Loucy (cell line): Measurements from ENCODE around the gene AHI1.

Experiments
- H2AFZ ChIP-seq: fragments of 200-600 bp; sonication (generic); 2 replicates; pipeline ENCODE4 v1.6.0; 2016; ENCODE audit warnings: antibody characterized with exemption, mild to moderate bottlenecking, low read length, moderate library complexity
- H3F3A ChIP-seq: fragments of 200-600 bp; 2 replicates; pipeline ENCODE4 v1.6.0; 2016; ENCODE audit warnings: antibody characterized with exemption, low read depth, mild to moderate bottlenecking
- H3K27me3 ChIP-seq: fragments of 200-600 bp; sonication (generic); 2 replicates; pipeline ENCODE4 v1.6.1; 2014; ENCODE audit warnings: low read length, mild to moderate bottlenecking; ENCODE audit not compliant: insufficient read depth, poor library complexity, severe bottlenecking
- H3K36me3 ChIP-seq: fragments of 200-600 bp; sonication (generic); 2 replicates; pipeline ENCODE4 v1.6.1; 2016; ENCODE audit warnings: low read length; ENCODE audit not compliant: insufficient read depth
- H3K4me1 ChIP-seq: fragments of 200-600 bp; sonication (generic); 2 replicates; pipeline ENCODE4 v1.5.1; 2014; ENCODE audit warnings: low read length, mild to moderate bottlenecking; ENCODE audit not compliant: insufficient read depth, poor library complexity, severe bottlenecking
- H3K4me2 ChIP-seq: fragments of 200-600 bp; sonication (generic); 2 replicates; pipeline ENCODE4 v1.6.0; 2014; ENCODE audit warnings: antibody characterized with exemption, low read length, low read depth, mild to moderate bottlenecking; ENCODE audit not compliant: poor library complexity, severe bottlenecking
- H3K4me3 ChIP-seq: fragments of 200-600 bp; sonication (generic); 2 replicates; pipeline ENCODE4 v1.5.1; 2014; ENCODE audit warnings: low read length, mild to moderate bottlenecking, mixed read lengths; ENCODE audit not compliant: poor library complexity, severe bottlenecking
- H3K79me2 ChIP-seq: fragments of 200-600 bp; sonication (generic); 2 replicates; pipeline ENCODE4 v1.6.1; 2014; ENCODE audit warnings: low read length; ENCODE audit not compliant: insufficient read depth
- H3K9ac ChIP-seq: fragments of 200-600 bp; sonication (generic); 2 replicates; pipeline ENCODE4 v1.6.0; 2014; ENCODE audit warnings: mild to moderate bottlenecking, low read depth, low read length, moderate library complexity; ENCODE audit not compliant: poor library complexity, severe bottlenecking
- H3K9me2 ChIP-seq: fragments of 200-600 bp; sonication (generic); replicated peaks from 2 replicates; pipeline ENCODE4 v1.6.1; 2016; ENCODE audit warnings: low read depth, low read length, mixed read lengths
- H3K9me3 ChIP-seq: fragments of 200-600 bp; sonication (generic); 2 replicates; pipeline ENCODE4 v1.6.1; 2014; ENCODE audit warnings: mild to moderate bottlenecking, antibody characterized with exemption, low read length, low read depth; ENCODE audit not compliant: insufficient read depth
- H4K20me1 ChIP-seq: fragments of 200-600 bp; sonication (generic); 2 replicates; pipeline ENCODE4 v1.6.0; 2014; ENCODE audit warnings: antibody characterized with exemption, low read length, mild to moderate bottlenecking; ENCODE audit not compliant: insufficient read depth, poor library complexity, severe bottlenecking
- CTCF ChIP-seq: fragments of 200-600 bp; sonication (generic); conservative IDR thresholded peaks from 2 replicates; pipeline ENCODE4 v1.5.1; 2014; ENCODE audit warnings: mild to moderate bottlenecking, antibody characterized with exemption, low read length
- EZH2phosphoT487 ChIP-seq: fragments of 200-600 bp; IDR thresholded peaks from 2 replicates; pipeline ENCODE4 v1.6.1; 2018; ENCODE audit warnings: antibody characterized with exemption, mild to moderate bottlenecking, moderate library complexity, borderline replicate concordance

AHI1 gene

GRCh38 chr6:135304883-135305282 is 192.7 kb downstream of the AHI1 start:
- H4K20me1 ChIP-seq, result no peaks in the 10 kb centered on the region
- no peaks in the 10 kb centered on the region for H3F3A ChIP-seq
- no peak overlapping the region for H3K4me3 ChIP-seq
- H3K4me2 ChIP-seq, result no peak overlapping the region
- no peaks in the 10 kb centered on the region for H3K79me2 ChIP-seq
- no peaks in the 10 kb centered on the region for H3K9me2 ChIP-seq
- H3K4me1 ChIP-seq, result peaks cover 49% of the 10 kb centered on the region
- H3K27me3 ChIP-seq, result no peaks in the 10 kb centered on the region
- H3K36me3 ChIP-seq, result no peaks in the 10 kb centered on the region
- H3K9ac ChIP-seq, result no peak overlapping the region
- H2AFZ ChIP-seq, result no peak overlapping the region
- TF ChIP-seq CTCF, result no peak
- TF ChIP-seq EZH2phosphoT487, result no peak
- no peaks in the 10 kb centered on the region for H3K9me3 ChIP-seq

GRCh38 chr6:135301304-135301703 is 196.2 kb downstream of the AHI1 start:
- Histone ChIP-seq H3K4me2 (no peak overlapping the region), H2AFZ (no peak overlapping the region), H3F3A (no peaks in the 10 kb centered on the region), H3K4me3 (no peak overlapping the region), H3K79me2 (no peaks in the 10 kb centered on the region), H3K27me3 (no peaks in the 10 kb centered on the region), H3K4me1 (peaks cover 78% of the 10 kb centered on the region), H4K20me1 (no peaks in the 10 kb centered on the region), H3K9me3 (no peaks in the 10 kb centered on the region), H3K9me2 (no peaks in the 10 kb centered on the region), H3K36me3 (no peaks in the 10 kb centered on the region), H3K9ac (peak overlapping the region; percentile 33)
- TF ChIP-seq EZH2phosphoT487 (no peak), CTCF (no peak)

- TF ChIP-seq EZH2phosphoT487 (no peak), CTCF (no peak)
- no peak overlapping the region for H3K4me2 ChIP-seq
- H3K9me3 ChIP-seq, result no peaks in the 10 kb centered on the region
- H3K9ac ChIP-seq, result peak overlapping the region; percentile 33
- no peak overlapping the region for H3K4me3 ChIP-seq
- H3K27me3 ChIP-seq, result no peaks in the 10 kb centered on the region
- H3F3A ChIP-seq, result no peaks in the 10 kb centered on the region; the same call in 1 of the 2 replicates
- H3K9me2 ChIP-seq, result no peaks in the 10 kb centered on the region
- no peaks in the 10 kb centered on the region for H3K79me2 ChIP-seq
- H2AFZ ChIP-seq, result peak overlapping the region; percentile 57; the same call in 1 of the 2 replicates
- no peaks in the 10 kb centered on the region for H4K20me1 ChIP-seq
- peaks cover 76% of the 10 kb centered on the region for H3K4me1 ChIP-seq
- no peaks in the 10 kb centered on the region for H3K36me3 ChIP-seq
These were observed 197.0 kb downstream of the AHI1 start for GRCh38 chr6:135300576-135300975.
